Kidney (tissue), 14 donors: ENCODE data around the gene DSTN. TPM values are rescaled to one million over a fixed set of nuclear protein-coding genes. Genes with fewer than 3 reads are reported as not detected.

Source experiments
- DNase-seq, 5 donors: peaks; one replicate each; pipeline ENCODE4 v3.0.0-alpha.2; 2013 to 2020
- FAIRE-seq: peaks from 2 replicates; lab custom pipeline; 2012; peaks lifted over from hg19 to GRCh38; lab: Jason Lieb, UNC
- H3K27ac ChIP-seq, 2 donors: one replicate each; pipeline ENCODE4 v1.7.0; 2013; ENCODE audit warnings: low read depth in 2 of 2, low read length in 2 of 2, inconsistent platforms in 1 of 2
- H3K27me3 ChIP-seq: one replicate; pipeline ENCODE4 v1.7.1; 2013; ENCODE audit warnings: low read length, inconsistent platforms; ENCODE audit not compliant: control insufficient read depth, insufficient read depth
- H3K36me3 ChIP-seq, 3 donors: one replicate each; pipeline versions ENCODE4 v1.7.0 to v1.7.1; 2013; ENCODE audit warnings: low read length in 3 of 3, control low read depth in 1 of 3, inconsistent platforms in 1 of 3; ENCODE audit not compliant: insufficient read depth in 3 of 3, control insufficient read depth in 2 of 3
- H3K4me1 ChIP-seq, 3 donors: one replicate each; pipeline versions ENCODE4 v1.7.0 to v1.7.1; 2013; ENCODE audit warnings: low read length in 3 of 3, inconsistent platforms in 1 of 3, low read depth in 1 of 3; ENCODE audit not compliant: control insufficient read depth in 2 of 3, insufficient read depth in 2 of 3
- H3K4me3 ChIP-seq, 3 donors: one replicate each; pipeline versions ENCODE4 v1.7.0 to v1.8.1; 2013; ENCODE audit warnings: low read length in 3 of 3, control low read depth in 1 of 3, inconsistent platforms in 1 of 3
- H3K9ac ChIP-seq, 3 donors: one replicate each; pipeline versions ENCODE4 v1.7.0 to v1.7.1; 2013; ENCODE audit warnings: low read length in 3 of 3, control low read depth in 1 of 3, inconsistent platforms in 1 of 3
- H3K9me3 ChIP-seq, 3 donors: one replicate each; pipeline versions ENCODE4 v1.7.0 to v1.7.1; 2013; ENCODE audit warnings: low read length in 3 of 3, control low read depth in 1 of 3, inconsistent platforms in 1 of 3; ENCODE audit not compliant: control insufficient read depth in 2 of 3, insufficient read depth in 1 of 3
- CTCF ChIP-seq: IDR thresholded peaks from 3 replicates; pipeline ENCODE4 v1.5.1; 2012; ENCODE audit warnings: mild to moderate bottlenecking, moderate library complexity, borderline replicate concordance; ENCODE audit not compliant: insufficient read depth; ENCODE audit errors: extremely low read depth
- intact Hi-C: fragments of 100-400 bp; cut with DNase I; formaldehyde crosslinking; loops from one replicate; pipeline ENCODE4 v1.11.1; 2022
- polyA plus RNA-seq: library from polyadenylated mRNA; stranded (reverse); fragments of 350-450 nt; fragmentation: Illumina TruSeq; extraction: RNeasy Lipid Tissue Mini Kit (QIAGEN cat#74804); gene quantifications from one replicate; pipeline ENCODE4 v1.2.3, GENCODE V29; 2014; ENCODE audit warnings: low read depth, low replicate concordance; ENCODE audit not compliant: insufficient read depth
- total RNA-seq: library from RNA; stranded (reverse); fragmentation: NEBNext Ultra II Directional; extraction: Animal tissue kit (Norgen Biotek cat#: 25700); gene quantifications from one replicate; pipeline ENCODE4 v1.2.1, GENCODE V29; 2021
- donor health status: control.
- donor health status: control.
- donor health status: control.
- donor health status: control.
- donor health status: control.
- donor health status: DM: yes; HTN: yes; CAD: no.
- donor health status: Normal renal cell carcinoma (clear cell type).

DSTN gene
- total and polyA plus RNA-seq, 2 donors from 2014 or later, result 409 to 525 TPM

DNA sequence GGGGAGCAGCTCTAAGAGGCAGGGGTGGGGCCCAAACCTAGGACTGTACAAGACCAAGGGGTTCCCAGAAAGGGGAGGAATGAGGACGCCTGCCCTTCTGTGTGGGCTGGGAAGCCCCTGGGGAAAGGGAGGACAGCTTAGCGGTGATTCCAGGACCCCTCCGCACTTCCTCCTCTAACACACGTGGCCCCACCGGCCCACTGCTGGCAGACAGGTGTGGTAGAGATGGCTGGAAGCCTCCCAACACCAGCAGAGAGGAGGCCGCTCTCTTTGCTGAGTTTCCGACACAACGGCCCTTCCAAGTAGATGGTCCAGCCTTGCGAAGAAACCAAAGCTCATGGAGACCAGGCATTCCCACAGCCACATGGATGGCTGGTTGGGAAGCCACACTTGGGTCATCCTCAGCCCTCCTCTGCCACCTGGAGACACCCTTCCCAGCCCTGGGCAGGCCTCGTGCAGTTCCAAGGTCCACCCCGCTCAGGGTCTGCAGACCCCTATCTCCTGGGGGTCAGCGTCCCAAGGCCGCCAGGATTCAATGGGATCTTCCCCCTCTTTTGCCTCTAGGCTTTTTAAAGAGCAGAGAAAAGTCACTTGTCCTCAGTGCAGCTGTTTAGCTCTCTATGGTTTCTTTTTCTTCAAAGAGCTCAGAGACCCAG, 68.2 kb downstream of the DSTN start:
- intact Hi-C loops, result no loop called here
- H3K4me1 ChIP-seq, result peaks cover 0 to 36% (median 11%) of the 10 kb centered on the region in 3 donors
- TF ChIP-seq CTCF, result no peak
- H3K9ac ChIP-seq, result no peak overlapping the region
- H3K27me3 ChIP-seq, result no peaks in the 10 kb centered on the region
- H3K9me3 ChIP-seq, result no peaks in the 10 kb centered on the region
- FAIRE-seq, result no peak
- peak in 1 of 5 donors; percentile 45 for DNase-seq
- no peak overlapping the region for H3K27ac ChIP-seq
- H3K36me3 ChIP-seq, result peaks cover 2 to 60% (median 30%) of the 10 kb centered on the region in 3 donors
- H3K4me3 ChIP-seq, result no peak overlapping the region

- H3K9ac ChIP-seq, result no peak overlapping the region
- peaks cover 2 to 53% (median 25%) of the 10 kb centered on the region in 3 donors for H3K36me3 ChIP-seq
- H3K27me3 ChIP-seq, result no peaks in the 10 kb centered on the region
- intact Hi-C loops, result no loop called here
- peaks cover 0 to 44% (median 19%) of the 10 kb centered on the region in 3 donors for H3K4me1 ChIP-seq
- H3K27ac ChIP-seq, result no peak overlapping the region
- FAIRE-seq (no peak), DNase-seq (peak in 1 of 5 donors; percentile 38)
- no peaks in the 10 kb centered on the region for H3K9me3 ChIP-seq
- no peak for TF ChIP-seq CTCF
- no peak overlapping the region for H3K4me3 ChIP-seq
These were observed 69.0 kb downstream of the DSTN start for GRCh38 chr20:17638835-17639407.

DNA sequence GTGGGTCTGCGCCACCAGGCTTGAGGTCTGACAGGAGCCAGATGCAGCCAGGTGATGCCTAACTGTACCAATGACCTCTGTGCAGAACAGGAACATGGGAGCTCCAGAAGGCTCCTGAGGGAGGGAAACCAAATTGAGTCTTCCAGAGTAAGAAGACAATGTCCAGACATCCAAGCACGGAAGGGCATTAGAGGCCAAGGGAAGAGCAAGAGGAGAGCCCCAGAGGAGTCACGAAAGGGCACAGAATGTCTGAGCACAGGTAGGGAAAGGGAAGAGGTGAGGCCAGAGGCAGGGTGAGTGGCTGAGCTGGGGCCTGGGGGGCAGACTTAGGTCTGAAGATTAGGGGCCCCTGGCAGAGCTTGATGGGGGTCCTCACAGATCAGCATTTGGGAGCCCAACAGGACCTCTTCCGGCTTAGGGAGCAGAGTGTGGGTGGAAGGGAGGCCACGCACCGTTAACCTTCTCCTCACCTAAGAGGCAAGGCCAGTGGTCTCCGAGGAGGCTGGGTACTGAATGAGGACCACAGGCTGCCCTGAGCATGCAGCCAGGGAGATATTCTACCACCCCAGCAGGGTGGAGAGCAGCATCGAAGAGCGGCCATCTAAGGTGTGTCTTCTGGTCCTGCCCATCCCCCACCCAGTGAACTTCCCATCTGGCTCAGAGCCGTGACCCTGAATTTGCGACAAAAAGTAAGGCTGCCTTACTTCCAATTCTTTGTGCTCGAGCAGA, 70.4 kb downstream of the DSTN start:
- no peak overlapping the region for H3K4me3 ChIP-seq
- H3K9ac ChIP-seq, result no peak overlapping the region
- FAIRE-seq (no peak), DNase-seq (peak in 1 of 5 donors; percentile 36)
- H3K27me3 ChIP-seq, result no peaks in the 10 kb centered on the region
- no peak overlapping the region for H3K27ac ChIP-seq
- no peaks in the 10 kb centered on the region for H3K9me3 ChIP-seq
- TF ChIP-seq CTCF, result no peak
- H3K36me3 ChIP-seq, result peaks cover 2 to 40% (median 16%) of the 10 kb centered on the region in 3 donors
- intact Hi-C loops, result no loop called here
- peaks cover 0 to 43% (median 29%) of the 10 kb centered on the region in 3 donors for H3K4me1 ChIP-seq
